HepG2 (cell line): ENCODE data around the gene ATAD1. TPM values are rescaled to one million over a fixed set of nuclear protein-coding genes. Genes with fewer than 3 reads are reported as not detected.
"Not testable (repeated sequence)": the region's sequence is repeated elsewhere in the genome, so short reads cannot be mapped to it uniquely, and the experiment has no call there.

Source experiments
- ATAC-seq: fragments of 200-7000 bp; cut with Tn5 transposase; 3 replicates; pipeline ENCODE4 v1.9.1; 2020; ENCODE audit warnings: mild to moderate bottlenecking, moderate library complexity
- BruUV-seq: library from RNA; stranded (reverse); fragments of 400-500 nt; replicated peaks from 2 replicates; lab custom pipeline; 2021; lab: Mats Ljungman, UMichigan
- CTCF ChIA-PET: fragments of 300-600 bp; formaldehyde crosslinking; extraction: SDS; loops from one replicate; lab custom pipeline; 2021; ENCODE audit warnings: low total read pairs, inconsistent platforms, low intra/inter-chr PET ratio; lab: Yijun Ruan, JAX
- POLR2A ChIA-PET: fragments of 350-600 bp; sonication (Branson Sonifier 250); formaldehyde crosslinking; loops from one replicate; lab custom pipeline; 2020; ENCODE audit warnings: antibody characterized with exemption, inconsistent platforms; lab: Yijun Ruan, JAX
- DNase-seq: peaks from one replicate; pipeline ENCODE4 v3.0.0-alpha.2; 2015; ENCODE audit warnings: low spot score
- FAIRE-seq: peaks from 3 replicates; lab custom pipeline; 2011; peaks lifted over from hg19 to GRCh38; lab: Jason Lieb, UNC
- H2AFZ ChIP-seq: one replicate; pipeline ENCODE4 v1.6.1; 2011; ENCODE audit warnings: low read length, inconsistent platforms
- H3K27ac ChIP-seq: fragments of 300-600 bp; 3 replicates; pipeline ENCODE4 v1.8.0; 2011; ENCODE audit warnings: mixed run types, mild to moderate bottlenecking, mixed read lengths, low read length, inconsistent platforms; ENCODE audit not compliant: insufficient read depth; ENCODE audit errors: extremely low read length
- H3K27me3 ChIP-seq, 2 experiments: fragments of 200-600 bp in 1 of 2; 2 replicates in 1 of 2; 3 replicates in 1 of 2; pipeline versions ENCODE4 v1.6.0 to v1.8.0; 2011; ENCODE audit warnings: low read length in 2 of 2, mild to moderate bottlenecking in 2 of 2, moderate library complexity in 2 of 2, inconsistent platforms in 1 of 2; ENCODE audit not compliant: insufficient read depth in 2 of 2, control insufficient read depth in 1 of 2
- H3K36me3 ChIP-seq, 2 experiments: fragments of 200-600 bp in 1 of 2; replicated peaks in 1 of 2; 2 replicates in 1 of 2; 3 replicates in 1 of 2; pipeline versions ENCODE4 v1.5.1 to v1.8.0; 2011; ENCODE audit warnings: low read length in 2 of 2, inconsistent platforms in 1 of 2; ENCODE audit not compliant: insufficient read depth in 2 of 2, control insufficient read depth in 1 of 2
- H3K4me1 ChIP-seq: 2 replicates; pipeline ENCODE4 v1.5.1; 2012; ENCODE audit warnings: low read length, inconsistent platforms; ENCODE audit not compliant: insufficient read depth
- H3K4me2 ChIP-seq: 2 replicates; pipeline ENCODE4 v1.6.0; 2011; ENCODE audit warnings: low read depth, low read length, inconsistent platforms
- H3K4me3 ChIP-seq, 3 experiments: fragments of 200-600 bp in 1 of 3; sonication (generic), shearing (Covaris generic) in 1 of 3; replicated peaks in 1 of 3; 2 replicates each; pipeline ENCODE4 v1.5.1; 2011 to 2016; ENCODE audit warnings: low read length in 3 of 3, inconsistent platforms in 2 of 3, low read depth in 2 of 3, mild to moderate bottlenecking in 2 of 3, control low read depth in 1 of 3, mixed read lengths in 1 of 3; ENCODE audit not compliant: insufficient read depth in 1 of 3
- H3K79me2 ChIP-seq: one replicate; pipeline ENCODE4 v1.6.1; 2011; ENCODE audit warnings: low read length, inconsistent platforms; ENCODE audit not compliant: insufficient read depth
- H3K9ac ChIP-seq: 2 replicates; pipeline ENCODE4 v1.6.0; 2011; ENCODE audit warnings: mild to moderate bottlenecking, low read depth, low read length, inconsistent platforms; ENCODE audit not compliant: insufficient read depth
- H3K9me3 ChIP-seq: 2 replicates; pipeline ENCODE4 v1.5.1; 2012; ENCODE audit warnings: mild to moderate bottlenecking, low read length
- H4K20me1 ChIP-seq: 2 replicates; pipeline ENCODE4 v1.6.0; 2011; ENCODE audit warnings: inconsistent platforms, mild to moderate bottlenecking, low read length, moderate library complexity; ENCODE audit not compliant: insufficient read depth
- CEBPG ChIP-seq: IDR thresholded peaks from 2 replicates; pipeline ENCODE4 v1.6.1; 2016
- MLX ChIP-seq: IDR thresholded peaks from 2 replicates; pipeline ENCODE4 v1.6.1; 2016
- MTA1 ChIP-seq: sonication (generic); formaldehyde crosslinking; IDR thresholded peaks from 2 replicates; pipeline ENCODE4 v1.4.0; 2020; ENCODE audit warnings: missing genetic modification reagents, mild to moderate bottlenecking, borderline replicate concordance
- SKI ChIP-seq: fragments of 450-650 bp; IDR thresholded peaks from one replicate; pipeline ENCODE4 v1.6.1; 2018; ENCODE audit warnings: mild to moderate bottlenecking; ENCODE audit not compliant: partially characterized antibody
- U2AF1 ChIP-seq: fragments of 200-400 bp; formaldehyde crosslinking; optimal IDR thresholded peaks from 2 replicates; pipeline ENCODE3; 2017; ENCODE audit warnings: mild to moderate bottlenecking, low read depth, low read length
- YEATS4 ChIP-seq: sonication (generic); formaldehyde crosslinking; IDR thresholded peaks from 2 replicates; pipeline ENCODE4 v1.4.0; 2020; ENCODE audit warnings: missing genetic modification reagents, borderline replicate concordance
- ZNF101 ChIP-seq: sonication (generic); formaldehyde crosslinking; IDR thresholded peaks from 2 replicates; pipeline ENCODE4 v1.4.0; 2020; ENCODE audit warnings: mild to moderate bottlenecking, low read depth, missing genetic modification reagents, borderline replicate concordance
- ZNF143 ChIP-seq: sonication (generic); formaldehyde crosslinking; IDR thresholded peaks from 2 replicates; pipeline ENCODE4 v1.4.0; 2020; ENCODE audit warnings: missing genetic modification reagents
- ZNF230 ChIP-seq: sonication (generic); formaldehyde crosslinking; IDR thresholded peaks from 2 replicates; pipeline ENCODE4 v1.4.0; 2020; ENCODE audit warnings: mild to moderate bottlenecking, missing genetic modification reagents
- ZNF563 ChIP-seq: sonication (generic); formaldehyde crosslinking; IDR thresholded peaks from 2 replicates; pipeline ENCODE4 v1.8.0; 2022; ENCODE audit warnings: mild to moderate bottlenecking, moderate library complexity, missing genetic modification reagents
- ZNF720 ChIP-seq: sonication (generic); formaldehyde crosslinking; IDR thresholded peaks from 2 replicates; pipeline ENCODE4 v1.4.0; 2020; ENCODE audit warnings: missing genetic modification reagents
- ZSCAN31 ChIP-seq: sonication (generic); formaldehyde crosslinking; IDR thresholded peaks from 2 replicates; pipeline ENCODE4 v1.5.0; 2020; ENCODE audit warnings: low read depth, mild to moderate bottlenecking, missing genetic modification reagents
- WGBS: methylation state at CpG from one replicate; pipeline ENCODE4 v1.1.6; 2017; ENCODE audit warnings: low lambda C conversion rate; 5-methylcytosine and 5-hydroxymethylcytosine counted together
- in situ Hi-C: cut with HindIII; loops from 2 replicates; pipeline ENCODE4 v1.10.0; 2017; ENCODE audit warnings: low pct_unique_long_range_greater_than_20kb; ENCODE audit not compliant: extremely low pct_ligation_motif_present
- intact Hi-C: fragments of 100-400 bp; cut with micrococcal nuclease; formaldehyde crosslinking; loops from one replicate; pipeline ENCODE4 v1.10.0; 2022; ENCODE audit not compliant: unreplicated experiment
- polyA plus RNA-seq, 8 experiments: library from polyadenylated mRNA; depleted of rRNA in 3 of 8; stranded (reverse) in 7 of 8; unstranded in 1 of 8; fragments of >200 nt; fragmentation: Illumina TruSeq in 4 of 8; extraction: Trizol in 4 of 8; gene quantifications; 2 replicates each; pipeline versions ENCODE4 v1.2.1 to v1.2.3, GENCODE V29; 2011 to 2016; ENCODE audit warnings: low read depth in 4 of 8, missing spikeins in 1 of 8, mixed read lengths in 1 of 8; ENCODE audit not compliant: insufficient read depth in 1 of 8
- total RNA-seq, 5 experiments: library from RNA; depleted of rRNA; stranded (reverse); fragments of >200 nt; fragmentation: Illumina TruSeq; extraction: Trizol; gene quantifications; 2 replicates each; pipeline ENCODE4 v1.2.3, GENCODE V29; 2016; ENCODE audit warnings: low read depth in 1 of 5

The ATAD1 gene
- total and polyA plus RNA-seq, 2 of the 13 experiments (the other 11 are each of a cell fraction or from before 2014, with no cell fraction given) = 14.9 to 28.2 TPM

DNA sequence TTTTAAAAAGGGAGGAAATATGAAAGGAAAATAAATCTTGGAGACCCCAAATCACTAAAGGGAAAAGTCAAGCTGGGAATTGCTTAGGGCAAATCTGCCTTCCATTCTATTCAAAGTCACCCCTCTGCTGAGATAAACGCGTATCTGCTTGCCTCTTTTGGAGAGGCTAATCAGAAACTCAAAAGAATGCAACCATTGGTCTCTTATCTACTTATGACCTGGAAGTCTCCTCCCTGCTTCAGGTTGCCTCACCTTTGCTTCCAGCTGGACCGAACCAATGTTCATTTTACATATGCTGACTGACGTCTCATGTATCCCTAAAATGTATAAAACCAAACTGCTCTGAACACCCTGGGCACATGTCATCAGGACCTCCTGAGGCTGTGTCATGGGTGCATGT lies 14.7 kb downstream of the ATAD1 start:
- over 99% methylated on average over 4 of the region's 4 CpGs for WGBS
- POLR2A ChIA-PET = no interaction called here
- in situ Hi-C loops (no loop called here), intact Hi-C loops (no loop called here)
- DNase-seq (no peak), FAIRE-seq (no peak), ATAC-seq (no peak)
- H3K79me2 ChIP-seq = peaks cover 7% of the 10 kb centered on the region
- H2AFZ ChIP-seq = no peak overlapping the region
- no peaks in the 10 kb centered on the region for H3K27me3 ChIP-seq
- H3K4me2 ChIP-seq = no peak overlapping the region
- peaks cover 2 to 45% of the 10 kb centered on the region in 2 experiments; a peak in 4 of 5 replicates for H3K36me3 ChIP-seq
- H3K4me1 ChIP-seq = no peaks in the 10 kb centered on the region
- H4K20me1 ChIP-seq = no peaks in the 10 kb centered on the region; the same call in 1 of the 2 replicates
- BruUV-seq = no TSS peak
- no peak overlapping the region for H3K4me3 ChIP-seq
- no peak overlapping the region for H3K9ac ChIP-seq
- H3K9me3 ChIP-seq = peaks cover 24% of the 10 kb centered on the region
- TF ChIP-seq ZNF720 (CRISPR knock-in tag) = no peak
- TF ChIP-seq ZNF143 = no peak
- TF ChIP-seq CEBPG (CRISPR knock-in tag) = no peak
- no peak for TF ChIP-seq MLX (CRISPR knock-in tag)
- no peak for TF ChIP-seq SKI
- no peak for TF ChIP-seq ZNF563 (CRISPR knock-in tag)
- TF ChIP-seq YEATS4 (CRISPR knock-in tag) = no peak
- TF ChIP-seq U2AF1 = no peak
- TF ChIP-seq ZSCAN31 (CRISPR knock-in tag) = no peak
- no peak for TF ChIP-seq ZNF230 (CRISPR knock-in tag)
- no peak for TF ChIP-seq MTA1 (CRISPR knock-in tag)
- TF ChIP-seq ZNF101 = no peak
- CTCF ChIA-PET = no interaction called here
- H3K27ac ChIP-seq = no peak overlapping the region

DNA sequence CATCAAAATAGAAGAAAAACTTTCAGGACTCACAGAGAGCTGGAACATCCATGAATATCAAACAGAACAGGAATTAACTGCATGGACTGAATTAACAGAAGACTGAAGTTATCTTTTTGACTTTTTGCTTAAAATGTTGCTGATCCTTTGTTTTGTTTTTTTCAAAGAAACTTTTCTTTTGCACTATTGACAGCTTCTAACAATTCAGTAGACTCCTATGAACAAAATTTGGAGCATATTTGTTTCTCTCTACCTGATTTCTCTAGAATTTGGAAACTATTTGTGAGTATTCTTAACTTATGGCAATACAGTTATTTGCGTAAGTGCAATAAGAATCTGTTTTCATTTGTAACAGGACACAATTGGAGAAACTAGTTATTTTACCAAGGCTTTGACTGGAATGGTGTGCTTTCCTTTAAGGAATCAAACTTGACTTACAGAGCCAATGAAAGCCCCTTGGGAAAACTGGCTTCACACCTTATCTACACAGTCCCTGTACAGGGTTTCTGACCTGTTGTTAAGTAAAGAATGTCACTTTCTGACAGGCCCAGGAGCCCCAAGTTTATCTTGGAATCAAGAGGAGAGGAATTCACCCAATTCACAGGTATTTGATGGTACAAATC lies 16.1 kb downstream of the ATAD1 start:
- POLR2A ChIA-PET, CTCF ChIA-PET, intact Hi-C loops, H3K4me3 ChIP-seq, H4K20me1 ChIP-seq, H3K79me2 ChIP-seq, H3K4me2 ChIP-seq, BruUV-seq, H3K27ac ChIP-seq, H3K9ac ChIP-seq, H2AFZ ChIP-seq, H3K4me1 ChIP-seq, in situ Hi-C loops, ATAC-seq, H3K27me3 ChIP-seq, DNase-seq: not testable (repeated sequence)
- peaks cover 5 to 48% of the 10 kb centered on the region in 2 experiments; a peak in 4 of 5 replicates for H3K36me3 ChIP-seq
- peaks cover 24% of the 10 kb centered on the region for H3K9me3 ChIP-seq
- peak; percentile 28 for FAIRE-seq
- 96% methylated on average over 1 of the region's 1 CpG for WGBS
